Liver (tissue), 9 donors: ENCODE measurements around the gene DR1. TPM values are rescaled to one million over a fixed set of nuclear protein-coding genes. Genes with fewer than 3 reads are reported as not detected.
"Not testable (repeated sequence)": the region's sequence is repeated elsewhere in the genome, so short reads cannot be mapped to it uniquely, and the experiment has no call there.

Source experiments
- DNase-seq: peaks from one replicate; pipeline ENCODE4 v3.0.0-alpha.2; 2017; ENCODE audit warnings: low spot score
- H3K27ac ChIP-seq, 2 donors: one replicate each; pipeline ENCODE4 v1.7.0; 2013; ENCODE audit warnings: inconsistent platforms in 2 of 2, low read length in 2 of 2, control low read depth in 1 of 2, low read depth in 1 of 2, mild to moderate bottlenecking in 1 of 2
- H3K27me3 ChIP-seq, 4 donors: one replicate each; pipeline versions ENCODE4 v1.6.1 to v1.7.0; 2013; ENCODE audit warnings: low read length in 3 of 4, inconsistent platforms in 1 of 4, mild to moderate bottlenecking in 1 of 4, moderate library complexity in 1 of 4; ENCODE audit not compliant: control insufficient read depth in 4 of 4, insufficient read depth in 4 of 4
- H3K36me3 ChIP-seq, 4 donors: one replicate each; pipeline versions ENCODE4 v1.6.1 to v1.7.0; 2013; ENCODE audit warnings: low read length in 3 of 4, mild to moderate bottlenecking in 3 of 4, low read depth in 1 of 4, moderate library complexity in 1 of 4; ENCODE audit not compliant: control insufficient read depth in 4 of 4, insufficient read depth in 3 of 4
- H3K4me1 ChIP-seq, 4 donors: one replicate each; pipeline versions ENCODE4 v1.6.1 to v1.7.0; 2013; ENCODE audit warnings: low read length in 3 of 4, mild to moderate bottlenecking in 3 of 4, moderate library complexity in 1 of 4; ENCODE audit not compliant: control insufficient read depth in 4 of 4, insufficient read depth in 4 of 4
- H3K4me3 ChIP-seq, 3 donors: one replicate each; pipeline versions ENCODE4 v1.6.1 to v1.7.0; 2013; ENCODE audit warnings: low read length in 3 of 3, control low read depth in 1 of 3, low read depth in 1 of 3, mild to moderate bottlenecking in 1 of 3
- H3K9ac ChIP-seq, 2 donors: one replicate each; pipeline ENCODE4 v1.7.0; 2013; ENCODE audit warnings: low read length in 2 of 2, mild to moderate bottlenecking in 2 of 2, moderate library complexity in 2 of 2, control low read depth in 1 of 2, low read depth in 1 of 2
- H3K9me3 ChIP-seq, 4 donors: one replicate each; pipeline versions ENCODE4 v1.6.1 to v1.7.0; 2013; ENCODE audit warnings: low read length in 3 of 4; ENCODE audit not compliant: control insufficient read depth in 4 of 4
- CTCF ChIP-seq: fragments of 150-350 bp; IDR thresholded peaks from 2 replicates; pipeline ENCODE4 v1.5.1; 2017; ENCODE audit warnings: improper control_type of control experiment, low read depth, low read length; ENCODE audit not compliant: missing input control
- EGR1 ChIP-seq, 2 donors: IDR thresholded peaks; 2 replicates each; pipeline ENCODE4 v1.6.1; 2016 to 2018; ENCODE audit warnings: antibody characterized with exemption in 2 of 2, low read depth in 2 of 2
- HNF4G ChIP-seq: IDR thresholded peaks from 2 replicates; pipeline ENCODE4 v1.6.1; 2016; ENCODE audit warnings: antibody characterized with exemption
- NR2F2 ChIP-seq: IDR thresholded peaks from 2 replicates; pipeline ENCODE4 v1.6.1; 2016; ENCODE audit warnings: antibody characterized with exemption
- RAD21 ChIP-seq, 2 donors: IDR thresholded peaks; 2 replicates each; pipeline ENCODE4 v1.6.1; 2016; ENCODE audit warnings: antibody characterized with exemption in 2 of 2, mild to moderate bottlenecking in 2 of 2
- RXRA ChIP-seq, 2 donors: IDR thresholded peaks; 2 replicates each; pipeline ENCODE4 v1.6.1; 2017 to 2018; ENCODE audit warnings: antibody characterized with exemption in 2 of 2, mild to moderate bottlenecking in 1 of 2
- YY1 ChIP-seq: IDR thresholded peaks from 2 replicates; pipeline ENCODE4 v1.6.1; 2016; ENCODE audit warnings: antibody characterized with exemption, mild to moderate bottlenecking
- WGBS: extraction: QIAGEN DNeasy Blood & Tissue Kit; methylation state at CpG from one replicate; pipeline ENCODE4 v1.1.7; 2013; 5-methylcytosine and 5-hydroxymethylcytosine counted together
- polyA plus RNA-seq, 2 donors: library from polyadenylated mRNA; stranded (reverse) in 1 of 2; unstranded in 1 of 2; fragments of 200-250 nt in 1 of 2; fragments of >200 nt in 1 of 2; fragmentation: Nextera tagmentation in 1 of 2; extraction: Ambion mirVana in 1 of 2; gene quantifications; one replicate each; pipeline versions ENCODE4 v1.2.1 to v1.2.3, GENCODE V29; 2013 to 2015
- total RNA-seq, 2 donors: library from RNA; depleted of rRNA; stranded (reverse); fragments of >200 nt; gene quantifications; one replicate each; pipeline ENCODE4 v1.2.3, GENCODE V29; 2014
- TF ChIP-seq, protein P1 (sequence below): IDR thresholded peaks from 2 replicates; pipeline ENCODE4 v1.6.1; 2016; ENCODE audit warnings: antibody characterized with exemption
- TF ChIP-seq, protein P2 (sequence below): IDR thresholded peaks from 2 replicates; pipeline ENCODE4 v1.6.1; 2016; ENCODE audit warnings: antibody characterized with exemption
- donor health status: healthy.
- donor health status: healthy.
- donor health status: healthy.
- donor health status: healthy.
- donor health status: healthy.

DR1 gene
- total and polyA plus RNA-seq, 4 donors: 9.4 to 20.5 (median 12.2) TPM

DNA sequence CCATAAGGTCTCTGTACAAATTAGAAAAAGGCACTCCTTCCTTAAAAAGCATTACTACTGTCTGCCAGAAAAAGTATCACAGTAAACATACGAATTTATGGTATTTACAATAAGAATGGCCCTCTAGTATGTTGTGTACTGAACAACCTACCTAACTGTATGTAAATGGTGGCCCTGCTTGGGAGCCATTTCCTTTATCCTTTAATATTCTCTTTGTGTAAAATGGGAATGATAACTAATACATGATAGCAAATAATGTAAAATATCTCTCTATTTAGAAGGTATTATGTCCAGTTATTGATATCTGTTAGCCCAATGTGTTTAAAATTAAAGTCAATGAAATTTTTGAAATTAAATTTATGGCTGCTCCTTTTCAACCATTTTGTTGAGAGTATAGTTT is 5.2 kb downstream of the DR1 start:
- TF ChIP-seq, protein P1, sequence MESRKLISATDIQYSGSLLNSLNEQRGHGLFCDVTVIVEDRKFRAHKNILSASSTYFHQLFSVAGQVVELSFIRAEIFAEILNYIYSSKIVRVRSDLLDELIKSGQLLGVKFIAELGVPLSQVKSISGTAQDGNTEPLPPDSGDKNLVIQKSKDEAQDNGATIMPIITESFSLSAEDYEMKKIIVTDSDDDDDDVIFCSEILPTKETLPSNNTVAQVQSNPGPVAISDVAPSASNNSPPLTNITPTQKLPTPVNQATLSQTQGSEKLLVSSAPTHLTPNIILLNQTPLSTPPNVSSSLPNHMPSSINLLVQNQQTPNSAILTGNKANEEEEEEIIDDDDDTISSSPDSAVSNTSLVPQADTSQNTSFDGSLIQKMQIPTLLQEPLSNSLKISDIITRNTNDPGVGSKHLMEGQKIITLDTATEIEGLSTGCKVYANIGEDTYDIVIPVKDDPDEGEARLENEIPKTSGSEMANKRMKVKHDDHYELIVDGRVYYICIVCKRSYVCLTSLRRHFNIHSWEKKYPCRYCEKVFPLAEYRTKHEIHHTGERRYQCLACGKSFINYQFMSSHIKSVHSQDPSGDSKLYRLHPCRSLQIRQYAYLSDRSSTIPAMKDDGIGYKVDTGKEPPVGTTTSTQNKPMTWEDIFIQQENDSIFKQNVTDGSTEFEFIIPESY: no peak
- no peak for TF ChIP-seq RXRA (IDR thresholded peaks at IDR 0.05)
- TF ChIP-seq YY1: peak; percentile 35
- no peak for DNase-seq
- Histone ChIP-seq H3K9ac (no peak overlapping the region), H3K36me3 (peaks cover 0 to 12% (median 8%) of the 10 kb centered on the region in 4 donors), H3K27ac (no peak overlapping the region), H3K27me3 (no peaks in the 10 kb centered on the region), H3K4me1 (peaks cover 0 to 31% (median 16%) of the 10 kb centered on the region in 4 donors), H3K4me3 (no peak overlapping the region), H3K9me3 (no peaks in the 10 kb centered on the region)
- WGBS: 83% methylated on average over 1 of the region's 1 CpG

- not testable (repeated sequence) for H3K4me3 ChIP-seq, H3K27me3 ChIP-seq, H3K9me3 ChIP-seq, H3K9ac ChIP-seq, H3K27ac ChIP-seq, DNase-seq
- Histone ChIP-seq H3K36me3 (peaks cover 0 to 12% (median 8%) of the 10 kb centered on the region in 4 donors), H3K4me1 (peaks cover 0 to 31% (median 16%) of the 10 kb centered on the region in 4 donors)
- 92% methylated on average over 7 of the region's 7 CpGs for WGBS
Measured at GRCh38 chr1:93351346-93351745, 5.6 kb downstream of the DR1 start.

DNA sequence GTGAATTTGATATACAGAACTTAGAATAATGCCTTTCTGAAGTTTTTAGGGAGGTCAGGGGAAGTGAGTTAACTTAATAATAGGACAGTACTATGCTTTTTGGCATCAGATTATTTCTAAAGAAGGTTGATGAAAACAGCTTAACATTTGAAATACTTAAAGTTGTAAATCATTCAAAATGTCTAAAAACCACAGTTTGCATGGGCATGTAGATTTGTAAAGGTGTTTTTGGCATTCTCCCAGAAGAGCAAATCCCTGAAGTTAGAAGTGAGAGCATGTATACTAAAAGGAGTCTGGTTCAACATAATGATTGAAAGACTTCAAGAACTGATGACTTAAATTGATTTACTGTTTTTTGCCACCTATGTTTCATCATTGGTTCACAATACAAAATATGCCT is 6.7 kb downstream of the DR1 start:
- Histone ChIP-seq H3K27me3 (no peaks in the 10 kb centered on the region), H3K27ac (no peak overlapping the region), H3K4me1 (peaks cover 0 to 23% (median 16%) of the 10 kb centered on the region in 4 donors), H3K4me3 (no peak overlapping the region), H3K36me3 (peaks cover 0 to 12% (median 8%) of the 10 kb centered on the region in 4 donors), H3K9ac (no peak overlapping the region), H3K9me3 (no peaks in the 10 kb centered on the region)
- no peak for TF ChIP-seq YY1
- TF ChIP-seq, protein P2, sequence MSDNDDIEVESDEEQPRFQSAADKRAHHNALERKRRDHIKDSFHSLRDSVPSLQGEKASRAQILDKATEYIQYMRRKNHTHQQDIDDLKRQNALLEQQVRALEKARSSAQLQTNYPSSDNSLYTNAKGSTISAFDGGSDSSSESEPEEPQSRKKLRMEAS: no peak
- no peak for DNase-seq

- WGBS: 64% methylated on average over 1 of the region's 1 CpG
- peaks cover 0 to 16% (median 12%) of the 10 kb centered on the region in 4 donors for H3K36me3 ChIP-seq
- no peak for DNase-seq
- H3K4me1 ChIP-seq: peaks cover 0 to 15% (median 14%) of the 10 kb centered on the region in 4 donors
- no peak overlapping the region for H3K4me3 ChIP-seq
- H3K27me3 ChIP-seq: no peaks in the 10 kb centered on the region
- no peak overlapping the region for H3K9ac ChIP-seq
- H3K9me3 ChIP-seq: no peaks in the 10 kb centered on the region
- H3K27ac ChIP-seq: no peak overlapping the region
- no peak for TF ChIP-seq NR2F2
- TF ChIP-seq EGR1 (IDR thresholded peaks at IDR 0.05; ENCODE audit: low read depth in 2 of 2): no peak
- TF ChIP-seq HNF4G: no peak
Measured at GRCh38 chr1:93353286-93353685, 7.6 kb downstream of the DR1 start.

GRCh38 chr1:93354749-93355148 is 9.0 kb downstream of the DR1 start:
- Histone ChIP-seq H3K27me3 (no peaks in the 10 kb centered on the region), H3K9me3 (no peaks in the 10 kb centered on the region), H3K4me1 (peaks cover 0 to 4% (median under 1%) of the 10 kb centered on the region in 4 donors), H3K27ac (no peak overlapping the region), H3K36me3 (peaks cover 0 to 20% (median 17%) of the 10 kb centered on the region in 4 donors), H3K9ac (no peak overlapping the region), H3K4me3 (no peak overlapping the region)
- TF ChIP-seq RAD21 (IDR thresholded peaks at IDR 0.05) (no peak), CTCF (no peak)
- DNase-seq: no peak
- 92% methylated on average over 2 of the region's 2 CpGs for WGBS
